HS-27A (cell line): ENCODE data around the gene PRPSAP1.
"Not testable (repeated sequence)": the region's sequence is repeated elsewhere in the genome, so short reads cannot be mapped to it uniquely, and the experiment has no call there.

Experiments
- DNase-seq: peaks from one replicate; pipeline ENCODE4 v3.0.0-alpha.2; 2012; ENCODE audit warnings: low read depth, missing footprints

PRPSAP1 gene

GRCh38 chr17:76359375-76359774 is 5.7 kb upstream of the PRPSAP1 start:
- no peak for DNase-seq

GRCh38 chr17:76357597-76358158 is 4.0 kb upstream of the PRPSAP1 start:
- no peak for DNase-seq

- no peak for DNase-seq
Observed at GRCh38 chr17:76356803-76357456, 3.2 kb upstream of the PRPSAP1 start.

- DNase-seq: no peak
Observed at GRCh38 chr17:76354747-76355310, 1.1 kb upstream of the PRPSAP1 start.

- no peak for DNase-seq
Observed at GRCh38 chr17:76354317-76354729, 607 bp upstream of the PRPSAP1 start.

GRCh38 chr17:76353004-76353598 is 615 bp downstream of the PRPSAP1 start:
- DNase-seq: no peak

- DNase-seq: no peak
Observed at GRCh38 chr17:76351526-76352071, 2.1 kb downstream of the PRPSAP1 start.

- DNase-seq: no peak
Observed at GRCh38 chr17:76350463-76350862, 3.3 kb downstream of the PRPSAP1 start.

- not testable (repeated sequence) for DNase-seq
Observed at GRCh38 chr17:76346936-76347335, 6.8 kb downstream of the PRPSAP1 start.

GRCh38 chr17:76345377-76345974 is 8.2 kb downstream of the PRPSAP1 start:
- DNase-seq: no peak

GRCh38 chr17:76343106-76343505 is 10.6 kb downstream of the PRPSAP1 start:
- DNase-seq: no peak

GRCh38 chr17:76341301-76341700 is 12.4 kb downstream of the PRPSAP1 start:
- DNase-seq: no peak

- DNase-seq: no peak
Observed at GRCh38 chr17:76337413-76337777, 16.3 kb downstream of the PRPSAP1 start.

GRCh38 chr17:76336756-76337412 is 16.8 kb downstream of the PRPSAP1 start:
- DNase-seq: no peak

- DNase-seq: no peak
Observed at GRCh38 chr17:76335716-76336381, 17.9 kb downstream of the PRPSAP1 start.

GRCh38 chr17:76333673-76334505 is 19.8 kb downstream of the PRPSAP1 start:
- DNase-seq: no peak

GRCh38 chr17:76331083-76331482 is 22.6 kb downstream of the PRPSAP1 start:
- DNase-seq: no peak

GRCh38 chr17:76329664-76330063 is 24.1 kb downstream of the PRPSAP1 start:
- DNase-seq: no peak

- DNase-seq: no peak
Observed at GRCh38 chr17:76327696-76328095, 26.0 kb downstream of the PRPSAP1 start.

GRCh38 chr17:76326306-76326705 is 27.4 kb downstream of the PRPSAP1 start:
- DNase-seq: no peak

GRCh38 chr17:76318586-76318985 is 35.1 kb downstream of the PRPSAP1 start:
- no peak for DNase-seq
